HEK293 (cell line): Measurements from ENCODE around the gene CNTNAP1.

Experiments used
- CTCF ChIA-PET: fragments of 350-600 bp; formaldehyde crosslinking; extraction: SDS; loops from one replicate; lab custom pipeline; 2021; ENCODE audit warnings: antibody characterized with exemption; lab: Yijun Ruan, JAX
- POLR2A ChIA-PET: fragments of 300-600 bp; formaldehyde crosslinking; extraction: SDS; loops from one replicate; lab custom pipeline; 2020; ENCODE audit warnings: antibody characterized with exemption, inconsistent platforms; lab: Yijun Ruan, JAX
- H3K27ac ChIP-seq: fragments of 200-500 bp; sonication (Bioruptor generic); 2 replicates; pipeline ENCODE4 v1.5.1; 2014; ENCODE audit warnings: low read depth, low read length, control low read depth, inconsistent platforms; ENCODE audit errors: extremely low read depth
- H3K36me3 ChIP-seq, 2 experiments: fragments of 200-500 bp in 1 of 2; sonication (Bioruptor generic) in 1 of 2; 1 replicate in 1 of 2; 2 replicates in 1 of 2; pipeline ENCODE4 v1.5.1; 2014 to 2017; ENCODE audit warnings: inconsistent platforms in 2 of 2, low read length in 2 of 2; ENCODE audit not compliant: control insufficient read depth in 2 of 2, insufficient read depth in 1 of 2
- H3K4me1 ChIP-seq: fragments of 200-500 bp; sonication (Bioruptor generic); 2 replicates; pipeline ENCODE4 v1.5.1; 2014; ENCODE audit warnings: mild to moderate bottlenecking, low read length, inconsistent platforms; ENCODE audit not compliant: control insufficient read depth, insufficient read depth
- H3K4me3 ChIP-seq: 2 replicates; pipeline ENCODE4 v1.5.1; 2011; ENCODE audit warnings: low read depth, mild to moderate bottlenecking, control low read depth, low read length, moderate library complexity
- H3K9me3 ChIP-seq: fragments of 200-500 bp; sonication (Bioruptor generic); 2 replicates; pipeline ENCODE4 v1.5.1; 2014; ENCODE audit warnings: low read depth, low read length, inconsistent platforms; ENCODE audit not compliant: control insufficient read depth, insufficient read depth
- GLIS1 ChIP-seq: fragments of 450-650 bp; formaldehyde crosslinking; IDR thresholded peaks from 2 replicates; pipeline ENCODE4 v1.5.1; 2016; ENCODE audit warnings: missing biosample characterization, missing genetic modification characterization
- KLF1 ChIP-seq: fragments of 450-650 bp; formaldehyde crosslinking; IDR thresholded peaks from 2 replicates; pipeline ENCODE4 v1.5.1; 2016; ENCODE audit warnings: missing biosample characterization, missing genetic modification characterization
- KLF10 ChIP-seq: fragments of 450-650 bp; IDR thresholded peaks from 2 replicates; pipeline ENCODE4 v1.5.1; 2018; ENCODE audit warnings: missing biosample characterization, mild to moderate bottlenecking, missing genetic modification characterization
- KLF9 ChIP-seq: fragments of 450-650 bp; formaldehyde crosslinking; IDR thresholded peaks from 2 replicates; pipeline ENCODE4 v1.5.1; 2016; ENCODE audit warnings: missing biosample characterization, missing genetic modification characterization, low read depth
- SALL2 ChIP-seq: fragments of 450-650 bp; formaldehyde crosslinking; IDR thresholded peaks from 2 replicates; pipeline ENCODE4 v1.5.0; 2017; ENCODE audit warnings: missing biosample characterization, mild to moderate bottlenecking, missing genetic modification characterization, borderline replicate concordance
- TCF7L2 ChIP-seq: IDR thresholded peaks from 2 replicates; pipeline ENCODE4 v1.6.1; 2011; ENCODE audit warnings: low read depth, mild to moderate bottlenecking, inconsistent platforms, low read length, moderate library complexity, borderline replicate concordance
- ZNF121 ChIP-seq: fragments of 450-650 bp; formaldehyde crosslinking; IDR thresholded peaks from 2 replicates; pipeline ENCODE4 v1.5.1; 2016; ENCODE audit warnings: missing biosample characterization, missing genetic modification characterization
- ZNF133 ChIP-seq: fragments of 450-650 bp; formaldehyde crosslinking; IDR thresholded peaks from 2 replicates; pipeline ENCODE4 v1.5.1; 2016; ENCODE audit warnings: missing biosample characterization, missing genetic modification characterization
- ZNF202 ChIP-seq: fragments of 450-650 bp; formaldehyde crosslinking; IDR thresholded peaks from 2 replicates; pipeline ENCODE4 v1.5.1; 2016; ENCODE audit warnings: missing biosample characterization, missing genetic modification characterization, borderline replicate concordance
- ZNF701 ChIP-seq: fragments of 450-650 bp; formaldehyde crosslinking; IDR thresholded peaks from 2 replicates; pipeline ENCODE4 v1.5.1; 2016; ENCODE audit warnings: missing biosample characterization, missing genetic modification characterization
- ZNF707 ChIP-seq: fragments of 450-650 bp; formaldehyde crosslinking; IDR thresholded peaks from 2 replicates; pipeline ENCODE4 v1.5.1; 2016; ENCODE audit warnings: missing biosample characterization, missing genetic modification characterization
- ZNF843 ChIP-seq: fragments of 450-650 bp; formaldehyde crosslinking; IDR thresholded peaks from 2 replicates; pipeline ENCODE4 v1.5.1; 2016; ENCODE audit warnings: missing biosample characterization, missing genetic modification characterization
- ZSCAN30 ChIP-seq: fragments of 450-650 bp; IDR thresholded peaks from 2 replicates; pipeline ENCODE4 v1.5.1; 2018; ENCODE audit warnings: missing biosample characterization, mild to moderate bottlenecking, missing genetic modification characterization, moderate library complexity
- TF ChIP-seq, protein P1 (sequence below): fragments of 450-650 bp; formaldehyde crosslinking; IDR thresholded peaks from 2 replicates; pipeline ENCODE4 v1.5.1; 2017; ENCODE audit warnings: missing biosample characterization, missing genetic modification characterization
- TF ChIP-seq, protein P2 (sequence below): fragments of 450-650 bp; formaldehyde crosslinking; IDR thresholded peaks from 2 replicates; pipeline ENCODE4 v1.5.1; 2017; ENCODE audit warnings: missing biosample characterization, missing genetic modification characterization
- TF ChIP-seq, protein P3 (sequence below): fragments of 450-650 bp; formaldehyde crosslinking; IDR thresholded peaks from 2 replicates; pipeline ENCODE4 v1.5.1; 2016; ENCODE audit warnings: missing biosample characterization, missing genetic modification characterization
- TF ChIP-seq, protein P4 (sequence below): sonication (generic); formaldehyde crosslinking; IDR thresholded peaks from 2 replicates; pipeline ENCODE4 v1.8.1; 2022; ENCODE audit warnings: mild to moderate bottlenecking, moderate library complexity, missing genetic modification reagents
- TF ChIP-seq, protein P5 (sequence below): fragments of 450-650 bp; formaldehyde crosslinking; IDR thresholded peaks from 2 replicates; pipeline ENCODE4 v1.5.1; 2016; ENCODE audit warnings: missing biosample characterization, missing genetic modification characterization
- TF ChIP-seq, protein P6 (sequence below): fragments of 450-650 bp; formaldehyde crosslinking; IDR thresholded peaks from 2 replicates; pipeline ENCODE4 v1.5.1; 2016; ENCODE audit warnings: missing biosample characterization, missing genetic modification characterization

Gene CNTNAP1

DNA sequence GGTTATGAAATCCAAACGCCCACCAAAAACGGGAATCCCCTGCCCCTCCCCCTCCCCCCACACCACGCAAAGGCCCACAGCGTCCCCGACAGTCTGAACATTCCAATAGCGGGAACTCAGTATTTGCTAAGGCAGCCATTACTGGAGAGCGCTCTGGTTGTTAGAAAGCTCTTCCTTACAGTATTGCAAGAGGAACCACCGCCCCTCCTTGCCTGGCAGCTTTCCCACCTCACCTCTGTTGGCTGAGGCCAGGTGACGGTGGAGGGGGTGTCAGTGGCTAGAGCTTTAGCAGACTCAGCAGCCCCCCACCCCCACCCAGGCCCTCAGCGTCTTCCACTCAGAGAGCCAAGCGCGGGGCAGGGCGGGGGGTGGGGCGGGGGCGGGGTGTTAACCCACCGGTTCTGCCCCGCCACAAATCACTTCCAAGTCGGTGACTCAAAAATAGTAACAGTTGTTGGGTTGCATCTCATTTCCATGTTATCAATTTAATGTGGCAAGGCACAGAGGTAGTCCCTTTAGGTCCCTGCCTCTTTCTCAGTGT, 3.3 kb upstream of the CNTNAP1 start:
- Histone ChIP-seq H3K36me3 (no peaks in the 10 kb centered on the region), H3K4me1 (peaks cover 25% of the 10 kb centered on the region), H3K4me3 (peak overlapping the region; percentile 22), H3K27ac (peak overlapping the region; percentile 92), H3K9me3 (no peaks in the 10 kb centered on the region)
- ChIA-PET POLR2A (interaction anchor here (1.4 to 6.1 kb wide), 4 partner anchors 11 to 101 kb away, joined by 3 to 56 read pairs (median 20); partner anchors contain the start of genes PSMC3IP, RETREG3 and TUBG1), CTCF (interaction anchor here (0.6 to 3.2 kb wide), 11 partner anchors 17 to 101 kb away, joined by 3 to 53 read pairs (median 3); partner anchors contain the start of genes PSMC3IP, RETREG3 and TUBG1)
- TF ChIP-seq, protein P1, sequence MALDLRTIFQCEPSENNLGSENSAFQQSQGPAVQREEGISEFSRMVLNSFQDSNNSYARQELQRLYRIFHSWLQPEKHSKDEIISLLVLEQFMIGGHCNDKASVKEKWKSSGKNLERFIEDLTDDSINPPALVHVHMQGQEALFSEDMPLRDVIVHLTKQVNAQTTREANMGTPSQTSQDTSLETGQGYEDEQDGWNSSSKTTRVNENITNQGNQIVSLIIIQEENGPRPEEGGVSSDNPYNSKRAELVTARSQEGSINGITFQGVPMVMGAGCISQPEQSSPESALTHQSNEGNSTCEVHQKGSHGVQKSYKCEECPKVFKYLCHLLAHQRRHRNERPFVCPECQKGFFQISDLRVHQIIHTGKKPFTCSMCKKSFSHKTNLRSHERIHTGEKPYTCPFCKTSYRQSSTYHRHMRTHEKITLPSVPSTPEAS (tag by site-specific recombination): no peak
- TF ChIP-seq TCF7L2 (no peak), KLF1 (tag by site-specific recombination) (peak; percentile 43; the same call in 1 of the 2 replicates), SALL2 (tag by site-specific recombination) (no peak), KLF10 (tag by site-specific recombination) (peak; percentile 67; the same call in 1 of the 2 replicates), ZNF202 (tag by site-specific recombination) (no peak), GLIS1 (peak; percentile 5; the same call in 1 of the 2 replicates), ZSCAN30 (tag by site-specific recombination) (peak; percentile 56; the same call in 1 of the 2 replicates), ZNF701 (tag by site-specific recombination) (no peak), ZNF843 (tag by site-specific recombination) (no peak), KLF9 (0 out of 2 replicates have a peak, but pooled peaks have one; percentile 15), ZNF707 (tag by site-specific recombination) (no peak), ZNF121 (no peak), ZNF133 (tag by site-specific recombination) (no peak)
- TF ChIP-seq, protein P2, sequence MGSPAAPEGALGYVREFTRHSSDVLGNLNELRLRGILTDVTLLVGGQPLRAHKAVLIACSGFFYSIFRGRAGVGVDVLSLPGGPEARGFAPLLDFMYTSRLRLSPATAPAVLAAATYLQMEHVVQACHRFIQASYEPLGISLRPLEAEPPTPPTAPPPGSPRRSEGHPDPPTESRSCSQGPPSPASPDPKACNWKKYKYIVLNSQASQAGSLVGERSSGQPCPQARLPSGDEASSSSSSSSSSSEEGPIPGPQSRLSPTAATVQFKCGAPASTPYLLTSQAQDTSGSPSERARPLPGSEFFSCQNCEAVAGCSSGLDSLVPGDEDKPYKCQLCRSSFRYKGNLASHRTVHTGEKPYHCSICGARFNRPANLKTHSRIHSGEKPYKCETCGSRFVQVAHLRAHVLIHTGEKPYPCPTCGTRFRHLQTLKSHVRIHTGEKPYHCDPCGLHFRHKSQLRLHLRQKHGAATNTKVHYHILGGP: peak; percentile 95
- TF ChIP-seq, protein P3, sequence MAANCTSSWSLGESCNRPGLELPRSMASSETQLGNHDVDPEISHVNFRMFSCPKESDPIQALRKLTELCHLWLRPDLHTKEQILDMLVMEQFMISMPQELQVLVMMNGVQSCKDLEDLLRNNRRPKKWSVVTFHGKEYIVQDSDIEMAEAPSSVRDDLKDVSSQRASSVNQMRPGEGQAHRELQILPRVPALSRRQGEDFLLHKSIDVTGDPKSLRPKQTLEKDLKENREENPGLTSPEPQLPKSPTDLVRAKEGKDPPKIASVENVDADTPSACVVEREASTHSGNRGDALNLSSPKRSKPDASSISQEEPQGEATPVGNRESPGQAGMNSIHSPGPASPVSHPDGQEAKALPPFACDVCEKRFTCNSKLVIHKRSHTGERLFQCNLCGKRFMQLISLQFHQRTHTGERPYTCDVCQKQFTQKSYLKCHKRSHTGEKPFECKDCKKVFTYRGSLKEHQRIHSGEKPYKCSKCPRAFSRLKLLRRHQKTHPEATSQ (tag by site-specific recombination): no peak
- TF ChIP-seq, protein P4, sequence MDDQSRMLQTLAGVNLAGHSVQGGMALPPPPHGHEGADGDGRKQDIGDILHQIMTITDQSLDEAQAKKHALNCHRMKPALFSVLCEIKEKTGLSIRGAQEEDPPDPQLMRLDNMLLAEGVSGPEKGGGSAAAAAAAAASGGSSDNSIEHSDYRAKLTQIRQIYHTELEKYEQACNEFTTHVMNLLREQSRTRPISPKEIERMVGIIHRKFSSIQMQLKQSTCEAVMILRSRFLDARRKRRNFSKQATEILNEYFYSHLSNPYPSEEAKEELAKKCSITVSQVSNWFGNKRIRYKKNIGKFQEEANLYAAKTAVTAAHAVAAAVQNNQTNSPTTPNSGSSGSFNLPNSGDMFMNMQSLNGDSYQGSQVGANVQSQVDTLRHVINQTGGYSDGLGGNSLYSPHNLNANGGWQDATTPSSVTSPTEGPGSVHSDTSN: no peak
- TF ChIP-seq, protein P5, sequence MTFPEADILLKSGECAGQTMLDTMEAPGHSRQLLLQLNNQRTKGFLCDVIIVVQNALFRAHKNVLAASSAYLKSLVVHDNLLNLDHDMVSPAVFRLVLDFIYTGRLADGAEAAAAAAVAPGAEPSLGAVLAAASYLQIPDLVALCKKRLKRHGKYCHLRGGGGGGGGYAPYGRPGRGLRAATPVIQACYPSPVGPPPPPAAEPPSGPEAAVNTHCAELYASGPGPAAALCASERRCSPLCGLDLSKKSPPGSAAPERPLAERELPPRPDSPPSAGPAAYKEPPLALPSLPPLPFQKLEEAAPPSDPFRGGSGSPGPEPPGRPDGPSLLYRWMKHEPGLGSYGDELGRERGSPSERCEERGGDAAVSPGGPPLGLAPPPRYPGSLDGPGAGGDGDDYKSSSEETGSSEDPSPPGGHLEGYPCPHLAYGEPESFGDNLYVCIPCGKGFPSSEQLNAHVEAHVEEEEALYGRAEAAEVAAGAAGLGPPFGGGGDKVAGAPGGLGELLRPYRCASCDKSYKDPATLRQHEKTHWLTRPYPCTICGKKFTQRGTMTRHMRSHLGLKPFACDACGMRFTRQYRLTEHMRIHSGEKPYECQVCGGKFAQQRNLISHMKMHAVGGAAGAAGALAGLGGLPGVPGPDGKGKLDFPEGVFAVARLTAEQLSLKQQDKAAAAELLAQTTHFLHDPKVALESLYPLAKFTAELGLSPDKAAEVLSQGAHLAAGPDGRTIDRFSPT: no peak
- TF ChIP-seq, protein P6, sequence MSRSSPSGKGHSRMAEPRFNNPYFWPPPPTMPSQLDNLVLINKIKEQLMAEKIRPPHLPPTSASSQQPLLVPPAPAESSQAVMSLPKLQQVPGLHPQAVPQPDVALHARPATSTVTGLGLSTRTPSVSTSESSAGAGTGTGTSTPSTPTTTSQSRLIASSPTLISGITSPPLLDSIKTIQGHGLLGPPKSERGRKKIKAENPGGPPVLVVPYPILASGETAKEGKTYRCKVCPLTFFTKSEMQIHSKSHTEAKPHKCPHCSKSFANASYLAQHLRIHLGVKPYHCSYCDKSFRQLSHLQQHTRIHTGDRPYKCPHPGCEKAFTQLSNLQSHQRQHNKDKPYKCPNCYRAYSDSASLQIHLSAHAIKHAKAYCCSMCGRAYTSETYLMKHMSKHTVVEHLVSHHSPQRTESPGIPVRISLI (tag by site-specific recombination): no peak
